ENCODE data around the gene BFSP2. TPM values are rescaled to one million over a fixed set of nuclear protein-coding genes. Genes with fewer than 3 reads are reported as not detected.
A peak's percentile ranks its signal among the peaks of the same experiment; 100 is the strongest.

BFSP2 gene, protein sequence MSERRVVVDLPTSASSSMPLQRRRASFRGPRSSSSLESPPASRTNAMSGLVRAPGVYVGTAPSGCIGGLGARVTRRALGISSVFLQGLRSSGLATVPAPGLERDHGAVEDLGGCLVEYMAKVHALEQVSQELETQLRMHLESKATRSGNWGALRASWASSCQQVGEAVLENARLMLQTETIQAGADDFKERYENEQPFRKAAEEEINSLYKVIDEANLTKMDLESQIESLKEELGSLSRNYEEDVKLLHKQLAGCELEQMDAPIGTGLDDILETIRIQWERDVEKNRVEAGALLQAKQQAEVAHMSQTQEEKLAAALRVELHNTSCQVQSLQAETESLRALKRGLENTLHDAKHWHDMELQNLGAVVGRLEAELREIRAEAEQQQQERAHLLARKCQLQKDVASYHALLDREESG
- polyA plus RNA-seq (2012; ENCODE audit: insufficient read depth, insufficient read length), result not detected

DNA sequence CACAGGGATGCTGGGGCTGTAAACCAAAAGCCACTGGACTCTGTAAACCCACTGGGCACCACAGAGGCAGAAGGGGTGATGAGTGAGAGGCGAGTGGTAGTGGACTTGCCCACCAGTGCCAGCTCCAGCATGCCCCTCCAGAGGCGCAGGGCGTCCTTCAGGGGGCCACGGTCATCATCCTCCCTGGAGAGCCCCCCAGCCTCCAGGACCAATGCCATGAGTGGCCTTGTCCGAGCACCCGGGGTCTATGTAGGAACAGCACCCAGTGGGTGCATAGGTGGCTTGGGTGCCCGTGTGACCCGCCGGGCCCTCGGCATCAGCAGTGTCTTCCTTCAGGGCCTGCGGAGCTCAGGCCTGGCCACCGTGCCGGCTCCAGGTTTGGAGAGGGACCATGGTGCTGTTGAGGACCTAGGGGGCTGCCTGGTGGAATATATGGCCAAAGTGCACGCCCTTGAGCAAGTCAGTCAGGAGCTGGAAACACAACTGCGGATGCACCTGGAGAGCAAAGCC, at the start of gene BFSP2:
BFSP2 (plus strand) TSS at position 51 of the 510 bp plus-strand sequence; CDS start at position 79, 28 bp downstream.
- H3K4me3 ChIP-seq (ENCODE audit: low read length), result no peak within 1 kb of the TSS
- no peak for DNase-seq (ENCODE audit: low read depth, low spot score)

DNA sequence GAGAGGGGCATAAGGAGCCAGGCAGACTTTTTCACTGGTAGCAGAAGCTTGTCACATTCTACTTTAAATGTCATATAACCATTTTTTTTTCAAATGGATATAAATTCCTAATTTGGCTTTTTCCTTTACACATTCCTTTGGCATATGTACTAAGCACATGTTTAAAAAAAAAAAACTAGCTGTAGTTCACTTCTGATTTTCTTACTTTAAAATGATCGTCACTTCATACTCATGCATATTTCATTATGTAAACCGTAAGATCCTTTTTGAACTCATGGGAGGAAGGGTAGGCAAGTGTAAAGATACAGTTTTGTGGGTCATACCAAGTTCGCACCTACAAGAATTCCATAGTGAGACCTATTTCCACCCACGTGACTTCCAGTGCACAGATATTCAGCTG, 45.1 kb upstream of the BFSP2 start:
- H3K4me3 ChIP-seq (ENCODE audit: low read length), result no peak overlapping the region
- DNase-seq (ENCODE audit: low read depth, low spot score), result no peak

DNA sequence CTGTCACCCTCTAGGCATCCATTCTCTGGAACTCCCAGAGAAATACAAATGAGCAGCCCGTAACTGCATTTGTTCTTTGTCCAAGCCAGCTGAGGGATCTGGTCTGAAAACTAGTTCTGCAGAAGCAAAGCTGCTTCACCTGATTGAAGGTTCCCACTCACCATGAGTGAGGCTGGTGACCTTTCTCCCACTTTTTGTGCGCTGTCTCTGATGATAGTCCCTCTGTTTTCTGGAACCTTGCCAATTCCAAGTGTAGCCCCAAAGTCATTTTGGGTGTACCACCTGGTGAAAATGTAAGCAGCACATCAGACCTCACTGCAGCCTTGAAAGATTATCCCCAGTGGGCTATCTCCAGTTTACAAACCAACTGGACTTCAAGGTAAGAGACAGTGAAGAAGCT, 39.4 kb upstream of the BFSP2 start:
- no peak for DNase-seq (ENCODE audit: low read depth, low spot score)
- no peak overlapping the region for H3K4me3 ChIP-seq (ENCODE audit: low read length)

DNA sequence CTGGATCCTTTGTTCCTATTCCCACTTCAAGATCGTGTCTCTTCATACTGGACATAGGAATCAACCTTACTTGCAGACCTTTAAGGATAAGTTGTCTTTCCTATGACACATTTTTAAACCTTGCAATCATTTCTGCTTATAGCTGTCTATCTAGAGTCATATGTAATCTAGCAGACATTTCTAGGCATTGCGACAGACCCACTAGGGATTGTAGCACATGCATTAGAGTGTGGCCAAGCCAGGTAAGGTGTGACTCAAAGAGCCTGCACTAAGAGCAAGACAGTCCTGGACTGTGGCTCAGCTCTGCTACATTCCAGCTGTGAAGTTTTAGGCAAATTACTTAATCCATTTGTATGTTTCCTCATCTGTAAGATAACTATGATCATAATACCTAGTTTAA, 38.8 kb upstream of the BFSP2 start:
- H3K4me3 ChIP-seq (ENCODE audit: low read length), result no peak overlapping the region

DNA sequence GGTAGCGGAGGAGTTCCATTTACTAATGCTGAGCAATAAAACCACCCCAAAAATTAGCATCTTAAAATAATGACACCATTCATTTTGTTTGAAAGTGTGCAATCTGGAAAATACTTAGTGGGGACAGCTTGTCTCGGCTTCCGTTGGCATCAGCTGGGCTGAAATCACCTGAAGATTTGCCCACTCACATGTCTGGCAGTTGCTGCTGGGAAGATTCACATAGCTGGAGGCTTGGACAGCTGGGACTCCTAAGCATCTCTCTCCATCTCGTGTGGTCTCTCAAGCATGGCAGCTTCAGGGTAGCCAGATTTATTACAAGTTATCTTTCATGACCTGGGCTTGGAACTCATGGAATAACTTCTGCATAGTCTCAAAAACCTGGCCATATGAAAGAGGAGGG, 38.4 kb upstream of the BFSP2 start:
- no peak overlapping the region for H3K4me3 ChIP-seq (ENCODE audit: low read length)
- DNase-seq (ENCODE audit: low read depth, low spot score), result no peak

More for the DNA sequence above, 38.8 kb upstream of the BFSP2 start:
- no peak for DNase-seq (ENCODE audit: low read depth, low spot score)

DNA sequence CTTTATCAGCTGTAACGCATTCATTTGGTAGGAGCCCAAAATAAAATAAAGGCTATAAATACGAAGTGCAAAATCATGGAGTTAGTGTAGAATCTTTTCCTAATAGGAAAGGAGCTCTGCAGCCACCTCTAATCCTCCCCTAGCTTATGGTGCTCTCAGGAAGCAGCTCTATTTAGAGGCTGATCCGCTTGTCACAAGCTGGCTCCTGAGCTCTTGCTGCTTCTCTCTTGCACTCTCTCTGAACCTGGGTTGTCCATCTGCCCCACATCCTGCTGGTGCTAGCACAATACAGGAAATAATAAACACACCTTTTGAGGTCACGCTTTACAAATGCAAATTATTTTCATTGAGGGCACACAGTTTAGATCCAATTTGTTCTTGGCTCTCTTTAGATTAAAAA, 37.3 kb upstream of the BFSP2 start:
- no peak for DNase-seq (ENCODE audit: low read depth, low spot score)
- H3K4me3 ChIP-seq (ENCODE audit: low read length), result no peak overlapping the region

DNA sequence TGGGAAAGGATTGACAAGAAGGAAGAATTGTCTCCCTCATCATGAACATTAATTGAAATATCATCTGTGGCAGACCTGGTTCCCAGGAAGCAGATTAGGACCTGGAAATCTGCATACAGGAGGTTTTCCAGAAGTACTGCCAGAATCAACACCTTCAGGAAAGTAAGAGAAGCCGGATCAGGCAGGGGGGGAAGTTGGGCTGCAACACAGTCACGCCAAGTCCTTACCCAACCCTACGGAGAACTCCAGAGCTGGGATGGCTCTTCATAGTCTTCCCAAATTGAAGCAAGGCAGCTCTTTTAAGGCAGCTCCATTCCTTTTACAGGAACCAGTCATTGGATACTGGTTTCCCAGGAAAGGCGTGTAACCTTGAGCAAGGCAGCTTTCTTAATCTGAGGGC, 35.2 kb upstream of the BFSP2 start:
- no peak overlapping the region for H3K4me3 ChIP-seq (ENCODE audit: low read length)
- no peak for DNase-seq (ENCODE audit: low read depth, low spot score)

DNA sequence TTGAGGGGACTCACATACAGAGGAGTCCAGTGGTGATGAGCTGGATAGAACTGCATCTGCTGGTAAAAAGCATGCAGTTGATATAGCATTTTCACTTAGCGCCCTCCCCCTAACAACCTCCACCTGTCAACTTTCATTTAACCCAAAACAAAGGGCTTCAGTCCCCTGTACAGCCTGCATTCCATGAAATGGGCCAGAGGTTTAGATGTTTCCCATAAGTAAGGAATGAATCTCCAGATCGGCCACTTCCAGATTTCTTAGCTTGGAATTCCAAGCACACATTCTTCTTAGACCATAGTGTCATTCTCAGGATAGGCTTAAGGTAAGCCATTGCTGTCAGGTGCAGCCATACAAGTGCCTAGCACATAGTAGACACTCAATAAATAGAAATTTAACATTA, 32.9 kb upstream of the BFSP2 start:
- no peak for DNase-seq (ENCODE audit: low read depth, low spot score)
- H3K4me3 ChIP-seq (ENCODE audit: low read length), result no peak overlapping the region

DNA sequence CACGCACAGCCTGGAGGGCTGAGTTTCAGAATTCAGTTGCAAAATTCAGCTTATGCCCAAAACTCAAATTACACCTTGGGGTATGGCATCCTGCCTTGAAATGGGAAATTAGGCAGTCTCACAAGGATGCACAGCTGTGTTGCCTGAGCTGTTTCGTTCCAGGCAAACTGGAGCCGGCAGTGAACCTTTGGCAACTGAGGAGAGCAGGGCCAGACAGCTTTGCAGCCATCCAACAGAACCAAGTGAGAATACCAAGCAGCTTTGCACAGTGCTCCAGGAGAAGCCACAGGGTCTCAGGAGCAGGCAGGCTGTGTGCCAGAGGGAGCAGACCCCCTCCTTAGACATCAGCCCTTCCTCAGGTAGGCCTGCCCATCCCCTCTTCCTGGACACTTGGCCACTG, 32.5 kb upstream of the BFSP2 start:
- no peak for DNase-seq (ENCODE audit: low read depth, low spot score)
- no peak overlapping the region for H3K4me3 ChIP-seq (ENCODE audit: low read length)

DNA sequence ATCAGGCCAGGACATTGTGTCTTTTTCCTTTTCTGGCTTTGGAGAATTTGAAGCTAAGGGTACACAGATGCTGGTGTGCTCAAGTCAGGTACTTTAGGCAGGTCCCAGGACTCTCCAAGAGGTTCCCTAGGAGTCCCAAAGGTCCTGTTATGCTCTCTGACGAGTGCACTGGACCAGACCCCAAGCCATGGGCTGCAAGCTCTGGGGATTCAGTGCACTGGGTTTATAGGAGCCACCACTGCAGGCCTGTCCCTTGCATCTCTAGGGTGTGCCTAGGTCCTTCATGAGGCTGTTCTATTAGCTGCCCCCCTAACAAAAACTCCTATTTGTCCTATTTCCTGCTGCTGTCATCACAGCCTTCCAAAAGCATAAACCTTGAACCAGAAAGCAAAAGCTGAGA, 31.9 kb upstream of the BFSP2 start:
- no peak for DNase-seq (ENCODE audit: low read depth, low spot score)
- H3K4me3 ChIP-seq (ENCODE audit: low read length), result no peak overlapping the region

DNA sequence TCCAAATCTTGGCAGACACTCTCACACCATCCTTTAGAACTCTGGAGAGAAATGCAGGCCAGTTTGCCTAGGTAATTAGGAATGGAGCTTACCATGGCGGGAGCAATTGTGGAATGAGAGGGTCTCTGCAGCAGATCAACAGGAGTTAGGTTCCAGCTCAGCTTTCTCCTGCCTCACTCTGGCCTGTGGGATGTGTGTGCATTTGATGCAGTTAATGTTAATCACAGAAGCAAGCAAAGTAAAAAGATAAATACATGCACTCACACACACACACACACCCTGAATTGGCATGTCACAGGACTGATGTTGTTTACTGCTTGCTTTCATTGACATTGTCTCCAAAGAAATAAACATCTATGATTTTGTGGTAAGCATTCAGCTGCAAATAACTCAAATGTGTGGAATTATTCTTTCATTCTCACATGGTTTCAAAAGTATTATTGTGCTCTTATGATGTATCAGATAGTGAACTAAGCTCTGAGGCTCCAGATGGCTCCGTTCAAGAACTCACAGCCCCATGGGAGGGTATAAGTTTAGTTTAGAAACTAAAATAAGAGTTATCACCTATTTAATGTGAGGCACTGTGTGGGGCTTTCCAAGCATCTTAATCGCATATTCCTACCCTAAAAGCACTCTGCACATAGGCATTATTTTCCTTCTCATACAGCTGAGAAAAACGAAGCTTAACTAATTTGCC, 31.3 kb upstream of the BFSP2 start:
- no peak overlapping the region for H3K4me3 ChIP-seq (ENCODE audit: low read length)
- no peak for DNase-seq (ENCODE audit: low read depth, low spot score)

DNA sequence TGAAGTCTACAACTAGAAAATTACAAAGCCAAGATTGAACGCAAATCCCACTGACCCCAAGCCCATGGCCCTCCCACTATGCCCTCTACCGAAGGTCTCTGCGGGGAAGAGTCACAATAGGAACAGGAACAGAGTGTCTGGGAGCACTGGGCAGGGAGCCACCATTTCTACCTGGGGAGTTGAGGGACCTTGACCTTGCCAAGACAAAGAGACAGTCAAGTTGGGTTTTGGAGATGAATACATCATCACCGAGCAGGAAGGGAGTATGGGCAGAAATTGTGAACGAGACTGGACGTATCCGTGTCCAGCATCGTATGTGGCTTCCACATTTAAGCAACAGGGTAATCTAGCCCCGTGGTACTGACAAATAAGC, 30.8 kb upstream of the BFSP2 start:
- no peak for DNase-seq (ENCODE audit: low read depth, low spot score)

DNA sequence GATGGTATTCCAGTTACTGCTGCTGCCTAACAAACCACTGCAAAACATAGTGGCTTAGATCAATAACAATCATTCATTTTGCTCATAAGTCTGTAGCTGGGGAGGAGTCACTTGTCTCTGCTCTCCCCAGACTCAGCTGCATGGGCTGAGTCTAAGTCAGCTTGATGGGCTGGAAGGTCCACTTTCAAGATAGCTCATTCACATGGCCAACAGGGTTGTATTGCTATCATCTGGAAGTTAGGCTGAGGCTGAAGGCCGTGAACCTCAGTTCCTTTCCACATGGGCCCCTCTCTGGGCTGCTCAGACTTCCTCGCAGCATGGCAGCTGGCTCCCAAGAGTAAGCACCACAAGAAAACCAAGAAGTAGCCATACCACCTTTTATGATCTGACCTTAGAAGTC, 28.7 kb upstream of the BFSP2 start:
- no peak overlapping the region for H3K4me3 ChIP-seq (ENCODE audit: low read length)

More for the DNA sequence above, 30.8 kb upstream of the BFSP2 start:
- H3K4me3 ChIP-seq (ENCODE audit: low read length), result no peak overlapping the region

DNA sequence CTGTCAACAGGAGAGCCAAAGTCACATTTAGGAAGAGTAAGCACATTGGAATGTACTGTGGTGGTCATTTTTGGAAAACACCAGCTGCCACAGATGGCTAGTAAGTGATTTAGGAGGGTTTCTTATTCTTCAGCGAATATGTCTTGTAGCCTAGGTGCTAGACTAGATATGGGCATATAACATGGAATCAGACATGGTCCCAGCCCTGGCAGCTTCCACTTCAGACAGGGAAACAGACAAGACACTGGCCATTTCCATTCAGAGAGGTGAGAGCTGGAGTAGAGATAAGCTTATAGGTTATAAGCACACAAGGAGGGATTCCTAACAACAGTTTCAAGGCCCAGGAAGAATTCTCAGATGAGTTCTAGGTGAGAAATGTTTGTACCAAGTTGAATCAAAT, 28.2 kb upstream of the BFSP2 start:
- no peak for DNase-seq (ENCODE audit: low read depth, low spot score)
- H3K4me3 ChIP-seq (ENCODE audit: low read length), result no peak overlapping the region

More for the DNA sequence above, 28.7 kb upstream of the BFSP2 start:
- no peak for DNase-seq (ENCODE audit: low read depth, low spot score)

DNA sequence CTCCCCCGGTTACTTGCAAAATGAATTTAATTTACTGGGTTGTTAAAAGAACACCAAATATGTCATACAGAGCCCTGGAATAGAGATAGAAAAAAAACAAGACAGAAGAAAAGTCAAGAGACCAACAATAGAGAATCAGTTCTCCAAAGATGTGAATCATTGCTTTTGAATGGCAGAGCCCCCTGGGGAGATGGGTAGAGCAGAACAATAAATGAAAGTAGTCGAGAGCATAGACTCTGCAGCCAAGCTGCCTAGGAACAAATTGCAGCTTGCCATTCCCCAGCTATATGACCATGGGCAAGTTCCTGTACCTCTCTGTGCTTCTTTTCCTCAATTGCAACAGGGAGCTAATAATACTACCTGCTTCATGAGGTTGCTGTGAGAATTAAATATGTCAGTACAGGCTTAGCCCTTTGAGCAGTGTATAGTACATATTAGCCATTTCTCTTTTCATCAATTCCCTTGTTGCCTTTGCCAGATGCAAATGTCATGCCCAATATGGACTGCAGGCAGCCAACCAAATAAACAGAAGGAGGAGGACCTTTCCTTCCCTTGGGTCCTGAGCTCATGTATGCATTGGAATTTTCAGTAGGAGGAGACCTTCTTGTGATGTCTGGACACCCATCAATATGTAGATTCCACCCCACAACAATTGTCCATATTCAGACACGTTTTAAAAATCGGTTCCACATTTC, 25.0 kb upstream of the BFSP2 start:
- no peak for DNase-seq (ENCODE audit: low read depth, low spot score)
- H3K4me3 ChIP-seq (ENCODE audit: low read length), result no peak overlapping the region

DNA sequence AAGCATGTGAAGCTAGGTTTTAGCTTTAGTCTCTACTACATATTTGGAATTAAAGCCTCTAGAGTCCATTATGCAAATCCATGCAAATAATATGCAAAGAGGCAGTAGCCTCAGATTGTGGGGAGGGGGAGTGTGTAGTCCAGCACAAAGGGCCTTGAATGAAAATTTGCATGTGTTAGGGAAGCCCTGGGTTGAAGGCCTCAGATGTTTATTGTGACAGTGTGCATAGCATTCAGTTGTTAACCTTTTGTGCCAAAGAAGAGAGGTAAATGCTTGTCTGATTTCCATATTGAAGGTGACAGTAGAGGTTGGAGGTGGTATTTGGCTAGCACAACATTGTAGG, 24.5 kb upstream of the BFSP2 start:
- no peak for DNase-seq (ENCODE audit: low read depth, low spot score)
- H3K4me3 ChIP-seq (ENCODE audit: low read length), result no peak overlapping the region

DNA sequence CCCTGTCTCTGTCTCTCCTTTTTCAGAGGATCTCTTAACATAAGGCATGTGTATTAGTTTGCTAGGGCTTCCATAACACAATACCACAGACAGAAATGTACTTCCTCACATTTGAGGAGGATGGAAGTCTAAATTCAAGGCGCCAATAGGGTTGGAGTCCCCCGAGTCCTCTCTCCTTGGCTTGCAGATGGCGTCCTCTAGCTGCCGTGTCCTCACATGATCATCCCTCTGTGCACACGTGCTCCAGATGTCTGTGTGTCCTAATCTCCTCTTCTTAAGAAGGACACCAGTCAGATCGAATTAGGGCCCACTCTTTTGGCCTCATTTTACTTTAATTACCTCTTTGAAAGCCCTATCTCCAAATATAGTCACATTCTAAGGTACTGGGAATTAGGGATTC, 23.0 kb upstream of the BFSP2 start:
- no peak for DNase-seq (ENCODE audit: low read depth, low spot score)
- no peak overlapping the region for H3K4me3 ChIP-seq (ENCODE audit: low read length)

DNA sequence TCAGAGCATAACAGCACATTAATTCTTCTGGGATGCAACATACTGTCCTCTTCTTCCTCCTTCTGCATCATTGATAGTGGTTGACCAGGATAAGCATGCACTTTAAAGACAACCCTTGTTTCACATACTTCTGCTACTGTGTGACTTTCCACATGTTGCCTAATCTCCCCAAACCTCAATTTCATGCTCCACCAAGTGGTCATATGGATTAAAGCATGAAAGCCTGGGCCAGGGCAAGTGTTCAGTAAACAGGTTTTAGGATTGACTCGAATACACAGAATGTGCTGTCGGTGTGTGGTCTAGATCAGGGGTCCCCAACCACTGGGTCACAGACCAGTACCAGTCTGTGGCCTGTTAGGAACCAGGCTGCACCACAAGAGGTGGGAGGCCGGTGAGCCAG, 22.5 kb upstream of the BFSP2 start:
- no peak overlapping the region for H3K4me3 ChIP-seq (ENCODE audit: low read length)
- peak; percentile 36 for DNase-seq (ENCODE audit: low read depth, low spot score)

DNA sequence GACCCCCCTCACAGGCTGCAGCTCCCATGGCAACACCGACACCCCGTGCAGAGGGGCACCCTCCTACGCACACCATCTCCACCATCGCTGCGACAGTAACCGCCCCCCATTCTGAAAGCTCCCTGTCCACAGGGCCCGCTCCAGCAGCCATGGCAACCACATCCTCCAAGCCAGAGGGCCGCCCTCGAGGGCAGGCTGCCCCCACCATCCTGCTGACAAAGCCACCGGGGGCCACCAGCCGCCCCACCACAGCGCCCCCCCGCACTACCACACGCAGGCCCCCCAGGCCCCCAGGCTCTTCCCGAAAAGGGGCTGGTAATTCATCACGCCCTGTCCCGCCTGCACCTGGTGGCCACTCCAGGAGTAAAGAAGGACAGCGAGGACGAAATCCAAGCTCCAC, 19.9 kb upstream of the BFSP2 start:
- no peak for DNase-seq (ENCODE audit: low read depth, low spot score)
- no peak overlapping the region for H3K4me3 ChIP-seq (ENCODE audit: low read length)

All from Jurkat, Clone E6-1 (cell line).